ENCODE measurements around the gene ABLIM1. TPM values are rescaled to one million over a fixed set of nuclear protein-coding genes. Genes with fewer than 3 reads are reported as not detected.
A peak's percentile ranks its signal among the peaks of the same experiment; 100 is the strongest.

The ABLIM1 gene
- total RNA-seq, 4 donors from 2014 or later: 152 to 373 (median 209) TPM

- no peaks in the 10 kb centered on the region for H3K9me3 ChIP-seq
- H3K27me3 ChIP-seq: no peaks in the 10 kb centered on the region
- TF ChIP-seq POLR2A (IDR thresholded peaks at IDR 0.05): no peak
- no peak for TF ChIP-seq CTCF (IDR thresholded peaks at IDR 0.05)
- TF ChIP-seq EP300 (IDR thresholded peaks at IDR 0.05): no peak
- no peak for DNase-seq (ENCODE audit: low spot score in 2 of 2)
- peaks cover 0 to 23% (median 0%) of the 10 kb centered on the region in 3 donors for H3K36me3 ChIP-seq
- H3K4me1 ChIP-seq: peaks cover 0 to 28% (median 2%) of the 10 kb centered on the region in 4 donors
- H3K4me3 ChIP-seq: no peak overlapping the region
- H3K27ac ChIP-seq: peak overlapping the region in 2 of 4 donors; percentile 13 to 62
- WGBS, 2 donors: 77 to 81% methylated on average over 4 of the region's 4 CpGs
These were observed 185.2 kb downstream of the ABLIM1 start for GRCh38 chr10:114472877-114473253.

- Histone ChIP-seq H3K27me3 (no peaks in the 10 kb centered on the region), H3K4me3 (no peak overlapping the region), H3K36me3 (peaks cover 0 to 30% (median 0%) of the 10 kb centered on the region in 3 donors), H3K27ac (peak overlapping the region in 3 of 4 donors; percentile 13 to 62 (median 24)), H3K4me1 (peaks cover 0 to 24% (median 2%) of the 10 kb centered on the region in 4 donors), H3K9me3 (no peaks in the 10 kb centered on the region)
- no peak for DNase-seq (ENCODE audit: low spot score in 2 of 2)
- 63 to 73% methylated on average over 11 of the region's 11 CpGs for WGBS, 2 donors
- TF ChIP-seq CTCF (IDR thresholded peaks at IDR 0.05): no peak
- no peak for TF ChIP-seq EP300 (IDR thresholded peaks at IDR 0.05)
- TF ChIP-seq POLR2A (IDR thresholded peaks at IDR 0.05): no peak
These were observed 185.9 kb downstream of the ABLIM1 start for GRCh38 chr10:114471906-114472876.

GRCh38 chr10:114470956-114471905 lies 186.8 kb downstream of the ABLIM1 start:
- Histone ChIP-seq H3K4me3 (no peak overlapping the region), H3K9me3 (no peaks in the 10 kb centered on the region), H3K27ac (peak overlapping the region in 2 of 4 donors; percentile 24 to 62), H3K4me1 (peaks cover 0 to 14% (median 0%) of the 10 kb centered on the region in 4 donors), H3K36me3 (peaks cover 0 to 34% (median 0%) of the 10 kb centered on the region in 3 donors), H3K27me3 (no peaks in the 10 kb centered on the region)
- WGBS, 2 donors: 33 to 35% methylated on average over 11 of the region's 11 CpGs
- DNase-seq (ENCODE audit: low spot score in 2 of 2): peak in 1 of 2 donors; percentile 53
- peak; percentile 84 to 95 (median 86) for TF ChIP-seq CTCF (IDR thresholded peaks at IDR 0.05)
- no peak for TF ChIP-seq POLR2A (IDR thresholded peaks at IDR 0.05)

GRCh38 chr10:114470361-114470760 lies 187.7 kb downstream of the ABLIM1 start:
- Histone ChIP-seq H3K9me3 (no peaks in the 10 kb centered on the region), H3K27ac (no peak overlapping the region), H3K36me3 (peaks cover 0 to 37% (median 0%) of the 10 kb centered on the region in 3 donors), H3K27me3 (no peaks in the 10 kb centered on the region), H3K4me3 (no peak overlapping the region), H3K4me1 (peaks cover 0 to 7% (median 0%) of the 10 kb centered on the region in 4 donors)
- DNase-seq (ENCODE audit: low spot score in 2 of 2): no peak
- TF ChIP-seq EP300 (IDR thresholded peaks at IDR 0.05): no peak
- TF ChIP-seq POLR2A (IDR thresholded peaks at IDR 0.05): no peak
- TF ChIP-seq CTCF (IDR thresholded peaks at IDR 0.05): no peak
- WGBS, 2 donors: 94 to 98% methylated on average over 1 of the region's 1 CpG
